Measurements from ENCODE around the gene PLN.

The PLN gene

DNA sequence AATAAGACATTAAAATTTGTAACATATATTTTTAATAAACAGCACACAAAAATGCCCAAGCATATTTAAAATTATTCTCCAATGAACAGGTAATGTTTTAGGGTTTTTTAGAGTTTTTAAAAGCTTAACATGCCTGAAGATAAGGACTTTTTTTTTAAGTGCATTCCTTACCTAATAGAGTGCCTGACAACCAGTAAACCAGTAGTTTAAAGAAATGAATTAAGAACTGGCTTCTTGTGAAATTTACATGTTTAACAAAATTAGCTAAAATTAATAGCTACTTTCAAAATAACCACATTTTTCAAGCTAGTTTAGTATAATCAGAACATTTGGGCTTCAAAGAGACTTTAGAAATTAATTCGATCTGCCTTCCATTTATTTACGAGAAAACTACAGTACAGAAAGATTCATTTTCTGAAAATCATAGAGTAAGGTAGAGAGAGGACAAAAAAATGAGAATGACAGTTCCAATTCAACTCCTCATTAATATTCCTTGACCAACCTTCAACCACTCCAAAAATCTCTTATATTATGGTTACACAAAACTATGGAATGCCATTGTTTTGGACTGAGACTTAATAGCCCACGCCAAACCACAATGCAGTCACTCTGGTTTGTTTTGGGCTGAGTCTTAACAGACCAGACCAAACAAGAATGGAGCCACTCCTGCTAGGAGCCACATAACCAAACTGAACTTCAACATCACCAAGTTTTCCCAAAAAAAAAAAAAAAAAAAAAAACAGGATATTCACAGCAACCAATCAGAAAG, 5.7 kb upstream of the PLN start:
- DNase-seq: no peak

- no peak for DNase-seq
These were observed 4.0 kb upstream of the PLN start for GRCh38 chr6:118544105-118544504.

GRCh38 chr6:118546164-118546879, 1.8 kb upstream of the PLN start:
- no peak for DNase-seq

DNA sequence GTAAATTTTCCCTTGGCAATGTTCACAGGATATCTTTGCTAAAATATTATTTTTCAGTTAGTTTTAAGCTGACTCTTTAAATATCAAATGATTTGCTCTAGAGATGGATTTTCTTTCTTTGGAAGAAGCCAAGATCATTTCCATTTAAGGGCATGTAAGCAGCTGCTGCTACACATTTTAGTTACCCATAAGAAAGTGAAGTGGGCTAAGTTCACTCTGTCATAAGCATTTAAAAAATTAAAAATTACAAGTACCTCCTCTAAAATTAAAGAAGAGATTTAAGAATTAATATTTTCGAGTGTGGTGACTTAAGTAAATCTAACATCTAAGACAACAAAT, 1.2 kb upstream of the PLN start:
- DNase-seq: no peak

- no peak for DNase-seq
These were observed 517 bp downstream of the PLN start for GRCh38 chr6:118548613-118549012.

DNA sequence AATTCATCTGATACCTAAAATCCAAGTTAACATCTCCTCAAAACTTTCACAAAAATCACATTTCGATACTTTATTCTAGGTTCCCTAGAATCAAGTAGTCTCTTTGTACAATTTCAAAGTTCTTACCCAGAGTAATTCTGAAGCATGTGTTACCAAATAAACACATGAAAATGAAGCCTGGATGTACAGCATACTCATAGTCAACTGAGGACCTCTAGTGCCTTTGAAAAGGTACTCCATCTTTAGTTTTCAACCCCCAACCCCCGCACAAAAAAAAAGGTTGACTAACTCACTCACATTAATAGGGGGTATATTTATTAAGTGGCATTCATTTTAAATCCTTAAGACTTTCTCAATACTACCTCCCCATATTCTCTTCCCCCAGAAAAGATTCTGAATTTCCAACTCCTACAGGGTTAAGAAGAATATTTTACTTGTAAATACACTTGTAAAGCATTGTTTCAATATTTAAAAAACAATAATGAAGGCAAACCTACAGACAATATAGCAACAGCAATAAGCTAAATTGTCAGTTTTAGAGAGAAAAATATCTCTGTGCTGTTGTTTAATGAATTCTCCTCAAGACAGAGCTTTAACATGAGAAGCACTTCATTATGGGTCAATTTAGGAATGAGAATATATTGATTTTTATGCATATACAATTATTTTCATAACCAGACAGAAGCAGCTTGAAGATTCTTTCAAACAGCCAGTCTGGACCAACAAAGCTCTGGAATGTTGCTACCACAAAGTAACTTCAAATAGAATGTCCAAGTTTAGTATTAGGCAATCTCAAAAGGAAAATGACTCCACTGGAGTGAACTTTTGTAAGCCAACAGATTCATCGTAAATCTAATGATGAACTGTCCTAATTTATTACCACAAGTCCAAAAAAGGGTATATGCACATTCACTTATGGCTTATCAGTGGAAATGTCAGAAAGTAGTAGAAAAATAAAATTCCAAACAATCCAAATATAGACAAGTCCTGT, 3.3 kb downstream of the PLN start:
- no peak for DNase-seq

DNA sequence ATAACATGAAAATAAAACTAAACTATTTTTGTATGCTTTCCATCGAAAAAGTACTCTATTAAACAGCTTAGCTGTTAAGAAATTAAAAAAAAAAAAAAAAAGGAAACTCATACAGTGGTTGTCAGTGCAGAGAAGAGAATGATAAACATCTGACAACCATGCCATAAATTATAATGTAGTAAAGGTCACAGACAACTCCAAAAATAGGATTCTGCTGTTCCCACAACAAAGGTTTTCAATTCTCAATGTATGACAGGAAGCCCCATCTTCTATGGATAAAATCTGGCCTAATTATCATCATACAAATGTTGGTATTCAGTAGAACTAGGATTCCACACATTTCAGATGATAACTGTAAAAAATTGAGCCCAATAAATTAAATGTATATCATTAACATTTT, 5.0 kb downstream of the PLN start:
- DNase-seq: no peak

GRCh38 chr6:118554698-118555097, 6.6 kb downstream of the PLN start:
- DNase-seq: no peak

GRCh38 chr6:118558464-118559217, 10.5 kb downstream of the PLN start:
- no peak for DNase-seq

GRCh38 chr6:118559659-118560058, 11.6 kb downstream of the PLN start:
- DNase-seq: no peak

DNA sequence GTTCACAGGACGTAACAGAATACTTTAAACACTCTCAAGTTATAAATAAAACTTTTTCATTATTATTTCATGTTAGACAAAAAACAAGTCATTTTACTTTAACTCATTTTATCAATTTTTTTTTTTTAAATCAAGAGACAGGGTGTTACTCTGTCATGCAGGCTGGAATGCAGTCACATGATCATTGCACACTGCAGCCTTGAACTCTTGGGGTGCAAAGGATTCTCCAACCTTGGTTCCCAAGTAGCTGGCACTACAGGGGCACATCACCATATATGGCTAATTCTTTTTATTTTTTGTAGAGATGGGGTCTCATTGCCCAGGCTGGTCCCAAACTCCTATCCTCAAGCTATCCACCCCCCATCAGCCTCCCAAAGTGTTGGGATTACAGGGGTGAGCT, 14.2 kb downstream of the PLN start:
- no peak for DNase-seq

- no peak for DNase-seq
These were observed 14.9 kb downstream of the PLN start for GRCh38 chr6:118562959-118563358.

DNA sequence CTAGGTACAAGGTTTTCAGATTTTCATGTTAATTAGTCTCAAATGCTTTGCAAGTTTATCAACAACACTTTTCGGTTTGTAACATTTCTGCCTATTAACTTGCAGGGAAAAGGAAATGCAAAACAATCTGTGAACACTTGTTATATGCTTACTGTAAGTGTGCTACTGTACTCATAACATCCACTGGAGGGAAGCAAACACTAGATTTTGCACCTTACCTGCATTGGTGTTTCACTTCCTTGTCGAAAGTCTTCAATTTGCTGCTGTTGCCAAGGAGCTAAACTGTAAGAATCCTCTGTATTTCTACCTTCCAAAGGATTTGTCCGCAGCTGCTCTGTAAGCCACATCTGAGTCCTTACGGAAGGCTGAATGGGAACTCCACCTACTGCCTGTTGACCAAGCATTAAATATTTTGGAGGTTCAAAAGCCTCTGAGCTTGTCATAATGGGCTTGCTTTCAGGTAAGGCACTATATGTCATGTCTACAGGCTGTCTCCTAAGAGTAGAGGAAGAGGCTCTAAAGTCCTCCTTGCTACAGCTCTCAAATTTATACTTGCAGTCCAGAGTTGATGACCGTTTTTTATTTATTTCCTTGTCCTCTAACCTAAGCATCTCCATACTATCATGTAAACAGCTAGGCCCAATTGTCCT, 17.3 kb downstream of the PLN start:
- no peak for DNase-seq

DNA sequence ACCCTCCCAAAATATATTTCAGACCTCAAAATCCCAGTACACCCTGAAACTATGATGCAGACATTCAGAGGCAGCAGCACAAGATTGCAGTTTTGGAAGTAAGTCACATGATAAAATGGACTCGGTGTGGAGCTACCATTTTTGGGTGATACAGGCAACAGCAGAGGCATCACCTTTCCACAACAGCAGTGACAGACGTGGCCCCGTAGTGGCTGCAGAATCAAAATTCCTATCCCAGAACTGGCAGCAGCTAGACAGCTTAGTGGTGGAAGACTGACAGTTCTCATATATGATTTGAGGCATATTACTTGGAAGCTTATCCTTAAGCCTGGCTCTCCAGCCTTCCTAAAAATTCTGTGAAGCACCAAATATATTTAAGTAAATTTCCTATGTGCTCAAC, 19.9 kb downstream of the PLN start:
- DNase-seq: no peak

- no peak for DNase-seq
These were observed 21.4 kb downstream of the PLN start for GRCh38 chr6:118569498-118569897.

DNA sequence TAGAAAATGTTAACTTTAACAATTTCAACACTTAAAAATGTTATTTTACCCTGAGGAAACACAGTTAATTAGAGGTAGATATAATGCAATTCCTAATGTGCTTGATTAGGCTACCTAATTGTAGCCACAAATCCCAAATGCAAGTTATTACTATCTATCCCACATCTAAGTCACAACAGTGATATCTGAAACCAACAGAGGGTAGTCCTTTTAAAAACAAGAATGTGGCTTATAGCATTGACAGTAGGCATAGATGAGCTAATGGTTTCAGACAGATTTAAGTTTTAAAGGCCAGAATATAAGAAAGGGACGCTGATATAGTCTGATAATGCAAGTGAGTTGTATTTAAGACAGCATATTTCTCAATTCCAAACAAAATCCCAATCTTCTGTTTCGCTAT, 23.0 kb downstream of the PLN start:
- no peak for DNase-seq

- no peak for DNase-seq
These were observed 26.2 kb downstream of the PLN start for GRCh38 chr6:118574051-118574865.

DNA sequence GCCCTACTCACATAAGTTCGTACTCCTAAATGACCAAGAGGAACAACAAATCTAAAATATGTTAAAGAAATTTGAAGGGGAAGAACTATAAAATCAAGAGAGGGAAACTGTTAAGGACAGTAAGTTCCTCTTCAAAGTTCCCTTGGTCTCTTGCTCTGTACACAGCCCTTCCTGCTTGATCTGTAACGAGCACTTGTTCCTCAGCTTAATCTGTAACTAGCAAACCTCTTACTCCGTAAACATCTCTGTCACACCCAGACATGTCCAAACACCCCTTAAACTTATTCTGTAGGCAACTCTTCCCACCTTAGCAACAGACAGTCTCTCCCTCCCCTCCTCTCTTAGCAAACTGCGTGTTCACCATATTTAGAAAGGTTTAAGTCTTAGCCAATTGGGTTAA, 29.9 kb downstream of the PLN start:
- no peak for DNase-seq

- DNase-seq: no peak
These were observed 30.5 kb downstream of the PLN start for GRCh38 chr6:118578617-118579016.

GRCh38 chr6:118579786-118580185, 31.7 kb downstream of the PLN start:
- no peak for DNase-seq

Measured in activated CD4-positive, alpha-beta T cell treated with anti-CD3 and anti-CD28 coated beads for 48 hours (primary cell).